Measurements from ENCODE around the gene LGMN. TPM values are rescaled to one million over a fixed set of nuclear protein-coding genes. Genes with fewer than 3 reads are reported as not detected.

LGMN gene
- total and polyA plus RNA-seq, 9 of the 15 experiments (the other 6 are each of a cell fraction or from before 2014, with no cell fraction given), result 0.05 to 1.4 (median 0.43) TPM; not detected in 2

- TF ChIP-seq, protein P1, sequence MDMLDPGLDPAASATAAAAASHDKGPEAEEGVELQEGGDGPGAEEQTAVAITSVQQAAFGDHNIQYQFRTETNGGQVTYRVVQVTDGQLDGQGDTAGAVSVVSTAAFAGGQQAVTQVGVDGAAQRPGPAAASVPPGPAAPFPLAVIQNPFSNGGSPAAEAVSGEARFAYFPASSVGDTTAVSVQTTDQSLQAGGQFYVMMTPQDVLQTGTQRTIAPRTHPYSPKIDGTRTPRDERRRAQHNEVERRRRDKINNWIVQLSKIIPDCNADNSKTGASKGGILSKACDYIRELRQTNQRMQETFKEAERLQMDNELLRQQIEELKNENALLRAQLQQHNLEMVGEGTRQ (CRISPR knock-in tag; IDR thresholded peaks at IDR 0.05), result peak; percentile 94
- TF ChIP-seq PRPF4 (IDR thresholded peaks at IDR 0.05; ENCODE audit: insufficient read depth, low read depth, low read length, poor library complexity, severe bottlenecking), result no peak
- TF ChIP-seq PPARD (CRISPR knock-in tag; IDR thresholded peaks at IDR 0.05), result no peak
- TF ChIP-seq RBM25 (IDR thresholded peaks at IDR 0.05; ENCODE audit: low read depth, low read length, severe bottlenecking), result peak; percentile 44
- TF ChIP-seq HNRNPL (IDR thresholded peaks at IDR 0.05; ENCODE audit: low read depth, low read length), result no peak
- no peak for TF ChIP-seq ZNF778 (CRISPR knock-in tag; IDR thresholded peaks at IDR 0.05)
- no peak for TF ChIP-seq ZNF75A (CRISPR knock-in tag; IDR thresholded peaks at IDR 0.05)
- no peak for TF ChIP-seq KDM1A (IDR thresholded peaks at IDR 0.05)
- no peak for TF ChIP-seq MTA2 (IDR thresholded peaks at IDR 0.05; ENCODE audit: low read depth)
- TF ChIP-seq ZNF584 (CRISPR knock-in tag; IDR thresholded peaks at IDR 0.05; ENCODE audit: low read depth), result no peak
- peak; percentile 35; the same call in 1 of the 2 replicates for TF ChIP-seq JUN (IDR thresholded peaks at IDR 0.05; ENCODE audit: borderline replicate concordance, low read depth, low read length)
- no peak for TF ChIP-seq JUN (CRISPR knock-in tag; IDR thresholded peaks at IDR 0.05; ENCODE audit: borderline replicate concordance)
- no peak for TF ChIP-seq PRMT5 (CRISPR knock-in tag; IDR thresholded peaks at IDR 0.05)
- 0 out of 2 replicates have a peak, but pooled peaks have one; percentile 58 for TF ChIP-seq ETV5 (CRISPR knock-in tag; IDR thresholded peaks at IDR 0.05; ENCODE audit: low read depth)
- peak; percentile 74; the same call in 1 of the 2 replicates for TF ChIP-seq CEBPG (CRISPR knock-in tag; IDR thresholded peaks at IDR 0.05)
- TF ChIP-seq CEBPG (tag; conservative IDR thresholded peaks at IDR 0.05 in 1 of 2, IDR thresholded peaks at IDR 0.05 in 1 of 2), result peak; percentile 86 to 93
- no peak for TF ChIP-seq HDGF (IDR thresholded peaks at IDR 0.05)
- no peak for TF ChIP-seq NR2C1 (IDR thresholded peaks at IDR 0.05)
- peak; percentile 16; the same call in 1 of the 2 replicates for TF ChIP-seq NR2C1 (tag; IDR thresholded peaks at IDR 0.05)
- TF ChIP-seq THAP12 (CRISPR knock-in tag; IDR thresholded peaks at IDR 0.05), result no peak
- TF ChIP-seq BHLHE40 (IDR thresholded peaks at IDR 0.05; ENCODE audit: low read length), result no peak
- TF ChIP-seq ZNF830 (CRISPR knock-in tag; IDR thresholded peaks at IDR 0.05), result no peak
- peak; percentile 28; the same call in 1 of the 2 replicates for TF ChIP-seq NCOA6 (IDR thresholded peaks at IDR 0.05)
- TF ChIP-seq STAT5A (IDR thresholded peaks at IDR 0.05; ENCODE audit: borderline replicate concordance, low read length), result no peak
- TF ChIP-seq THRB (CRISPR knock-in tag; conservative IDR thresholded peaks at IDR 0.05), result no peak
- TF ChIP-seq CEBPB (tag; IDR thresholded peaks at IDR 0.05), result peak; percentile 97
Observed at GRCh38 chr14:92793709-92794546, 45.5 kb upstream of the LGMN start, which contains the start of gene GOLGA5 (continued).
